HG02938 (cell line): Measurements from ENCODE around the gene PPM1B.
"Not testable (repeated sequence)": the region's sequence is repeated elsewhere in the genome, so short reads cannot be mapped to it uniquely, and the experiment has no call there.

Experiments used
- ATAC-seq: cut with Tn5 transposase; IDR thresholded peaks from one replicate; pipeline ENCODE4 v1.9.1; 2021; ENCODE audit warnings: mild to moderate bottlenecking, moderate library complexity; ENCODE audit not compliant: unreplicated experiment

Gene PPM1B

DNA sequence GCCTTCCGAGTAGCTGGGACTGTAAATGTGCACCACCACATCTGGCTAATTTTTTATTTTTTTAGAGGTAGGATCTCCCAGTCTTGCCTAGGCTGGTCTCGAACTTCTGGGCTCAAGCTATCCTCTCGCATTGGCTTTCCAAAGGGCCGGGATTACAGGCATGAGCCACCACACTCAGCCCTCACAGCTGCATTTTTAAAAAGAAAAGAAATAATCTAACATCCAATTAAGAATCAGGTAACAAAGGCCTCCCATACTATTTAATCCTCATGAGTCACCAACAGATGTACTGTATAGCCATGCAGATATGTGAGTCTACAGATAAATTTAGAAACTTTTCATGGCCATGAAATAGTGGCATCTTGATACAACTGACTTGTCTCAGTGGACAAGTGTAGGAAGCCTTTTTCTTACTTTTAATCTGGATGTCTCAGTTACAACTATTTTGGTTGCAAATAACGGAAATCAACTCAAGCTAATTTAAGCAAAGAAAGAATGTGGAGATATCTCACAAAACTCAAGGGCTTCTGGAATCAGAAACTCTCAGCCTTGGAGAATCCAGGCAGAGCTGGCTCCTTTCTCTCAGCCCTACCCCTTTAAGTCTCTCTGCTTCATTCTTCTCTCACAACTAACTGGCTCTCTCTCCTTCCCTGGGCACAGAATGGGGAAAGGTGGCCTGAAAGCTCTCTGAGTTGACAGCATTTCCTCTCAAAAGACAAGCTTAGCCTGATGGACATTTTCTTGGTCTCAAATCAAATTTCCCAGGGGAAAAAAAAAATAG, 12.8 kb upstream of the PPM1B start:
- no peak for ATAC-seq

GRCh38 chr2:44163777-44164176, 4.9 kb upstream of the PPM1B start:
- no peak for ATAC-seq

- no peak for ATAC-seq
Observed at GRCh38 chr2:44164617-44165016, 4.1 kb upstream of the PPM1B start.

GRCh38 chr2:44166096-44166495, 2.6 kb upstream of the PPM1B start:
- no peak for ATAC-seq

DNA sequence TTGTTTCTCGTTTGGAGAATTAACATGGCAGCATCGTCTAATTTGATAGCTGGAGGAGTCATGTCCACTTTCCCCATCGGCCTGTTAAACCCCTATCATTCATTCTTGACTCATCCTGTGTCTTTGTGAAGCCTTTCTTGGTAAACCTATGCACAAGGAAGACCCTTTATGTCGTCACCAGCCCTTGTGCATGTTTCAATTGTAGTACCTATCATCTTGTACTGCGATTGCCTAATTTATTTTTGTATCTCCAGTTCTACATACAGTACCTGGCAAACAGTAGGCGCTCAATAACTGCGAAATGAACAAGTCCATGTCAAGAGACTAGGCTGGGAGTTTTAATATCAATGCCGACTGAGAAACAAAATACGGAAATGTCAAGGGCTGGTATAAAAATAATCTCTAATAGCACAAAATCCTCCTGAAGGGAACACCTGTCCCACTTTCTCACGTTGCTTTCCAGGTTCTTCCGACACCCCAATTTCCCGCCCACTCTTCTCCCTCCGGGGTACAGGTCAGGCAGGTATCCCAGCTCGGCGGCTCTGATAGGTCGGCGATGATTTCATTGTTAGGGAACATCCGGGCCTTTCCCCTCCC, 1.3 kb upstream of the PPM1B start:
- no peak for ATAC-seq

DNA sequence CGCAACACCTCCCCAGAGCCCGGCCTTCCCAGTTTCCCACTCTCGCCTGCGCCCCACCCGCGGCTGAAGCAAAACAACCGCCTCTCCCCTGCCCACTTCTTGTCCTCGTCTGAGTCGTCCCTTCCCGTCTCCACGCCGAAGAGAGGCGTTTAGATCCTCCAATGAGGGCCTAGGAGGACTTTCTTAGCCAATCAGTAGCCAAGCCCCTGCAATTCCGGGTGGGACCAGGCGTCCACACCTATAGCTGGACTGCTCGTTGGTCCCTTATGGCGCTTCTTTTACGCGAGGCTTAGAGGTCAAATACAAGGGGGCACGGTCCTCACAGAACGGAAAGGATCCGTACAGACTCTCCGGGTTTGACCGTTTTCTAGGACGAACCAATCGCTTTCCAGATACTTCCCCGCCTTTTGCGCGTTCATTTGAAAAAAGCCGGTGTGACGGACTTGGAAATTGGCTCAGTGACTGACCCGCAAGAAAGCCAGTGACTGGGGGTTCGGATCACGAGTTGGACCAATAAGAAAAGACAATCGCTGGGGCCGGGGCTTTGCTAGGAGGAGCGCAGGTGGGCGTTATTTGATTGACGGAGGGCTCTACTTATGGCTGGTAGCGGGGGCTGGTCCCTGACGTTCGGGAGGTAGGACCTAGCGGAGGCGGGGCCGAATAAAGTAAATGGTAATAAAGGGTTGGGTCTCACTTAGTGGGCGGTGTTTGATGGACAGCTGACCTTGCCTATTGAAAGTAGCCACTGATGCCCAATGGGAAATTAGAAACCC, 581 bp upstream of the PPM1B start:
- peak; percentile 84 for ATAC-seq

DNA sequence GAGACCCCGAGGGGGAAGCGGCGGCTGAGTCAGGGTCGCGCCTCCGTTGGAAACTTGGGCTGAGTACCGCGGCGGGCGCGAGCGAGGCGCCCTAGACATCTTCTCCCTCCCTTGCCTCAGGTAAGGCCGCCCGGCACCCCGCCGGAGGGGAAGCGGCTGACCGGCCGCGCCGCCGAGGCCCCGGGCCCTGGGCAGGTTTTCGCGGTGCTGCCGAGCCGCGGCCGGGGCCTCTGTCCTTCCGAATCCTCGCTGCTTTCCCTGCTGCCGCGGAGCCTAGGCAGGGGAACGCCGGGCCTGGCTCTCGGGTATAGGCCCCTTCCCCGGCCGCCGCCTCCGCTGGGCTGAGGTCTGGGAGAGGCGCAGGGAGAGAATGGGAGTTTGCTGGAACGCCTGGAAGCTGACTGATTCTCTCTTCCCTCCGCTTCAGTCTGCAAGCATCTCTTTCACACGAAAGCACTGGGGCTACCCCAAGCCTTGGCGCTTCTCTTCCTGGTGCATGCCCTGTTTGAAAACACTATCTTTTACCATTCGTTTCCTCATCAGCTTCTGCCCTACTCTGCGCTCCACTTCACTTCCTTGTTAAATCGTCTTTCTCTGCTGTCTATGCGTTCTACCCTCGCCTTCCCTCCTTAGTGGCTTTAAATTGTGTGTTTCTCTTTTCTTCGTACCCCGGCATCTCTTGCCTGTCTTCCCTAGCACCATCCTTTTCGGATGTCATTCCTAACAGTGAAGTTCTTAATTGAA, 652 bp downstream of the PPM1B start:
- no peak for ATAC-seq

DNA sequence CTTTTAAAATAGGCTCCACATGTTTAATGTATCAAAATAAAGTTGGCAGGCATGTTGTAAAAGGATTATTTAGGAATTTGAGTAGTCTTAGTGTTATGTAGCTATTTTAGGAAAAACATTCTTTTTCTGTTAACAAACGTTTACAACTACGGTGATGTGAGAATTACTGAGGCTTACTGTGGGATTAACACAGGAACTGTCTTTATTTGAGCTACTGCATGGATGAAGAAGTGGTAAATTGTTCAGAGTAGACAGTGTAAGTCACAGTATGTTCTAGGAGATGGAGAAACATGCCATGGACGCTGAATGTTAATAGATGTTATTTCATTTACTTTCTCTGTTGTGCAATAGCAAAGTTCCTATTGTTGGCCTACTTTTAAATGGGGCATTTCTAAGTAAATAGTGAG, 1.6 kb downstream of the PPM1B start:
- no peak for ATAC-seq

DNA sequence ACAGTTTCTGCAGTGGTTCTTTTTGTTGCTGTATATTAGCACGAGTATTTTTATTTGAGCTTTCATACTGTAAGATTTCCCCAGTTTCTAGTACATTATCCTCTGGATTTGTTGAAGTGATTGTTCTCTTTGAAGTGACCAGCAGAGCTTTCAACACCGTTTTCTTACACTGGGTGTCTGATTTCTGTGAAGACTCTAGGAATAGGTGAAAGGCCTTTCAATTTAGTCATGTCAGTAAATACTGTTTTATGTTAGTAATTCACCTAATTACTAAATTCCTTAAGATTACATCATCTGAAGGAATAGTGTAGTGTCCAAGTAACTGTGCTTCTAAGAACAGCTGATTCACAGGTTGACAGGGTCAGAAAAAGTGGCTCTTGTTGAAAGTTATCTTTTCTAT, 2.3 kb downstream of the PPM1B start:
- ATAC-seq, result no peak

GRCh38 chr2:44171442-44171841, 2.8 kb downstream of the PPM1B start:
- ATAC-seq, result not testable (repeated sequence)

DNA sequence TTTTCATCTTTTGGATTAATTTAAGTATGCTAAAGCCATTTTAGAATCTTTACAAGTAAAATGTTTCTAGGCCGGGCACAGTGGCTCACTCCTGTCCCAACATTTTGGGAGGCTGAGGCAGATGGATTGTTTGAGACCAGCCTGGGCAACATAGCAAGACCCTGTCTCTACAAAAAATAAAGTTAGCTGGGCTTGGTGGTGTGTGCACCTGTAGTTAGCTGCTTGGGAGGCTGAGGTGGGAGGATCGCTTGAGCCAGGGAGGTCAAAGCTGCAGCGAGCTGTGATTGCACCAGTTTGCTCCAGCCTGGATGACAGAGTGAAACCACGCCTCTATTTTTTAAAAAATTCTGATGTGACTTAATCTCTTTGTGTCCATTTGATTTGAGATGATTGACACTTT, 3.9 kb downstream of the PPM1B start:
- ATAC-seq, result no peak

- ATAC-seq, result no peak
Observed at GRCh38 chr2:44178950-44179349, 10.3 kb downstream of the PPM1B start.

GRCh38 chr2:44181648-44182047, 13.0 kb downstream of the PPM1B start:
- ATAC-seq, result no peak

- no peak for ATAC-seq
Observed at GRCh38 chr2:44184106-44184505, 15.4 kb downstream of the PPM1B start.

DNA sequence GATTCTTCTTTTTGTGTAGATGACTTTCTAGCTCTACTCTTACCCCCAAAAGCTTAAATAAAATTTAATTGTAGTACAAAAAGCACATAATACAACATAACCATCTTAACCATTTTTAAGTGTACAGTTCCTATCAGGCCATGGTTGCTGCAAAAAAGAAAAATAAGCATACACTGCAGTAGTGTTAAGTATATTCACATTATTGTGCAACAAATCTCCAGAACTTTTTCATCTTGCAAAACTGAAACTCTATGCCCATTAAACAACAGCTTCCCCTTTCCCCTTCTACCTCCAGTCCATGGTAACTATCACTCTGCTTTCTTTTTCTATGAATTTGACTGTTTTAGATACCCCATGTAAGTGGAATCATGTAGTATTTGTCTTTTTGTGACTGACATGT, 18.1 kb downstream of the PPM1B start:
- ATAC-seq, result no peak

- ATAC-seq, result no peak
Observed at GRCh38 chr2:44187251-44187650, 18.6 kb downstream of the PPM1B start.

DNA sequence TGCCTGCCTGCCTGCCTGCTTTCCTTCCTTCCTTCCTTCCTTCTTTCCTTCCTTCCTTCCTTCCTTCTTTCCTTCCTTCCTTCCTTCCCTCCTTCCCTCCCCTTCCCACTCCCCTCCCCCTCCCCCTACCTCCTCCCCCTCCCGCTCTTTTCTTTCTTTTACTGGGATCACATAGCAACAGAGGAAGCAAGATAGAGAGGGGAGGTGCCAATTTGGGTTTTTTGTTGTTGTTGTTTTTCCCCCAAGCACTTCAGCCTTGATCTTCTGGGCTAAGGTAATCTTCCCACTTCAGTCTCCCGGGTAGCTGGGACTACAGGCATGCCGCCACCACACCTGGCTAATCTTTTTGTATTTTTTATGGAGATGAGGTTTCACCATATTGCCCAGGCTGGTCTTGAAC, 20.0 kb downstream of the PPM1B start:
- no peak for ATAC-seq

- no peak for ATAC-seq
Observed at GRCh38 chr2:44189104-44189503, 20.4 kb downstream of the PPM1B start.

DNA sequence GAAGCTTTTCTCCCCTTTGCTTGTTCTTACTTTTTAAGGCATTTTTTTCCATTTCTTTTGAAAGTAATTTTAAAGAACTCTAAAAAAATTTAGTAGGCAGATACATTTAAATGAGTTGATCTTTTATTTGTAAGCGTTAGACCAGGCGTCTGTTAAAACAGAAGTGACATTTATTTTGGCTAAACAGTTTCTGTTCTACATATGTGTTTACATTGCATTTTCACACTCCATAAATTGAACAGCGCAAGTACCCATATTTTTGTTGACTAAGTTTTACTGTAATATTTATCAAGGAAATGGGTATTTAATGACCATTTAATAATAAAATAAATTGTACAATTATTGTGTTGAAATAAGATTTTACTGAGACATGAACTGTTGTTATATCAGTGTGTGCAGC, 21.9 kb downstream of the PPM1B start:
- no peak for ATAC-seq

GRCh38 chr2:44191739-44192138, 23.1 kb downstream of the PPM1B start:
- peak; percentile 94 for ATAC-seq

DNA sequence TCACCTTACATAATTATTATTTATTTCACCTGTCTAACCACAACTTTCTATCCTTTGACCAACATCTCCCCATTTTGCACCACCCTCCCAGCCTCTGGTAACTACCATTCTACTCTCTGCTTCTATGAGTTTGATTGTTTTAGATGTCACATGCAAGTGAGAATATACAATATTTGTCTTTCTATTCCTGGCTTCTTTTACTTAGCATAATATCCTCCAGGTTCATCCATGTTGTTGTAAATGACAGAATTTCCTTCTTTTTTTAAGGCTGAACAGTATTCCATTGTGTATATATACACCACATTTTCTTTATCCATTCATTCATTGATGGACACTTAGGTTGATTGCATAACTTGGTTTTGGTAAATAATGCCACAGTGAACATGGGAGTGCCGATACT, 24.0 kb downstream of the PPM1B start:
- no peak for ATAC-seq
